ENCODE measurements around the gene SLC9A3.

The SLC9A3 gene

GRCh38 chr5:539469-540070 lies 15.3 kb upstream of the SLC9A3 start:
- no peak for TF ChIP-seq CTCF (IDR thresholded peaks at IDR 0.05; ENCODE audit: insufficient read depth, low read length, poor library complexity, severe bottlenecking)
- no peak for DNase-seq (ENCODE audit: extremely low read depth, insufficient read length)
- Histone ChIP-seq H3K4me3 (replicated peaks; ENCODE audit: low read depth, low read length) (no peak overlapping the region), H3K36me3 (ENCODE audit: control insufficient read depth, insufficient read depth, low read length) (no peaks in the 10 kb centered on the region), H3K27me3 (replicated peaks; ENCODE audit: control insufficient read depth, insufficient read depth, low read length) (no peaks in the 10 kb centered on the region; the same call in 1 of the 2 replicates)

- H3K27me3 ChIP-seq (replicated peaks; ENCODE audit: control insufficient read depth, insufficient read depth, low read length) = no peaks in the 10 kb centered on the region; the same call in 1 of the 2 replicates
- TF ChIP-seq CTCF (IDR thresholded peaks at IDR 0.05; ENCODE audit: insufficient read depth, low read length, poor library complexity, severe bottlenecking) = no peak
- H3K4me3 ChIP-seq (replicated peaks; ENCODE audit: low read depth, low read length) = no peak overlapping the region
- no peaks in the 10 kb centered on the region for H3K36me3 ChIP-seq (ENCODE audit: control insufficient read depth, insufficient read depth, low read length)
- no peak for DNase-seq (ENCODE audit: extremely low read depth, insufficient read length)
These were observed 14.7 kb upstream of the SLC9A3 start for GRCh38 chr5:538801-539468.

DNA sequence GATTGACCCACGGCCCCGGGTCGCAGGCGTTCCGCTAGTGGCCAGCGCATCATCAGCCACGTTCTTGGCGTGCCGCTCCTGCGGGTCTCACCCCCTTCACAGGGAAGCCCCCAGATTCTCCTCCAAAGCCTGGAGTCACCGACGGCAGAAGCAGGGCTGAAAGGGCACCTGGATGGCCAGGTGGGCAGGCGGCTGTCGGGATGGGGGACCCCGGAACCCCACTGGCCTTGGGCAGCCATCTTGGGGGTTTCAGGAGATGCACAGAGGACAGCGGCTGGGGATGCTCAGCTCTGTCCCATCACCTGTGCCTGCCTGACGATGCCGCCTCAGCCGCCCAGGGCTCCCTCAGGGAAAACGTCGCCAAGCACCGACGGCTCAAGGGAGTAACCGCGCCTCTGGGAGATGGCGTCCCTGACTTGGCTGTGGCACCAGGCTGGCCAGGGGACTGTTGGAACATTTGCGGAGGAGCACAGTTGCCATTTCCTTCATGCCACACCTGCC lies 14.1 kb upstream of the SLC9A3 start:
- Histone ChIP-seq H3K27me3 (replicated peaks; ENCODE audit: control insufficient read depth, insufficient read depth, low read length) (no peaks in the 10 kb centered on the region; the same call in 1 of the 2 replicates), H3K36me3 (ENCODE audit: control insufficient read depth, insufficient read depth, low read length) (no peaks in the 10 kb centered on the region), H3K4me3 (replicated peaks; ENCODE audit: low read depth, low read length) (no peak overlapping the region)
- no peak for DNase-seq (ENCODE audit: extremely low read depth, insufficient read length)
- TF ChIP-seq CTCF (IDR thresholded peaks at IDR 0.05; ENCODE audit: insufficient read depth, low read length, poor library complexity, severe bottlenecking) = no peak

DNA sequence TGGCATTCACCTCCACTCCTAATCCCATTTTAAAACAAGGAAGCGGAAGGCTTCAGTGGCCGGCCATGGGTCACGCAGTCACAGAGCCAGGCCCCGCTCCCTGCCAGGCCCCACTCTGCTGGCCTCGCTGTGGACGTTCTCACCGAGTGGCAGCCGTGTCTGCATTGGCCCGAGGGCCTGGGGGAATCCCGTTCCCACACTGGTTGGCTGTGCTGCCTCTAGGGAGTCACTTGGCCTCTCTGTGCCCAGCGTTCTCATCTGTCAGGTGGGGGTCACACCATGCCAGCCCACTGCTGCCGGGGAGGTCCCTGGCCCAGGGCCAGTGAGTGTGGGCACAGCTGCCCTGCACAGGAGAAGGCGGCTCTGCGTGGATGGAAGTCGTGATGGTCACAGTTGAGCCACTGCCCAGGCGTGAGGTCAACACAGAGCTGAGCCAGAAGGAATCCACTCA lies 13.4 kb upstream of the SLC9A3 start:
- TF ChIP-seq CTCF (IDR thresholded peaks at IDR 0.05; ENCODE audit: insufficient read depth, low read length, poor library complexity, severe bottlenecking) = no peak
- no peak overlapping the region for H3K4me3 ChIP-seq (replicated peaks; ENCODE audit: low read depth, low read length)
- no peak for DNase-seq (ENCODE audit: extremely low read depth, insufficient read length)
- H3K27me3 ChIP-seq (replicated peaks; ENCODE audit: control insufficient read depth, insufficient read depth, low read length) = no peaks in the 10 kb centered on the region; the same call in 1 of the 2 replicates
- H3K36me3 ChIP-seq (ENCODE audit: control insufficient read depth, insufficient read depth, low read length) = no peaks in the 10 kb centered on the region

GRCh38 chr5:537098-537497 lies 12.8 kb upstream of the SLC9A3 start:
- no peak overlapping the region for H3K4me3 ChIP-seq (replicated peaks; ENCODE audit: low read depth, low read length)
- TF ChIP-seq CTCF (IDR thresholded peaks at IDR 0.05; ENCODE audit: insufficient read depth, low read length, poor library complexity, severe bottlenecking) = no peak
- DNase-seq (ENCODE audit: extremely low read depth, insufficient read length) = no peak
- no peaks in the 10 kb centered on the region for H3K36me3 ChIP-seq (ENCODE audit: control insufficient read depth, insufficient read depth, low read length)
- H3K27me3 ChIP-seq (replicated peaks; ENCODE audit: control insufficient read depth, insufficient read depth, low read length) = no peaks in the 10 kb centered on the region; the same call in 1 of the 2 replicates

Data from GM06990 (cell line).